GM19463 (cell line): ENCODE measurements around the gene ERGIC1.
"Not testable (repeated sequence)": the region's sequence is repeated elsewhere in the genome, so short reads cannot be mapped to it uniquely, and the experiment has no call there.

ENCODE experiments used
- ATAC-seq: cut with Tn5 transposase; IDR thresholded peaks from one replicate; pipeline ENCODE4 v1.9.1; 2021; ENCODE audit warnings: mild to moderate bottlenecking, moderate library complexity; ENCODE audit not compliant: unreplicated experiment

The ERGIC1 gene

DNA sequence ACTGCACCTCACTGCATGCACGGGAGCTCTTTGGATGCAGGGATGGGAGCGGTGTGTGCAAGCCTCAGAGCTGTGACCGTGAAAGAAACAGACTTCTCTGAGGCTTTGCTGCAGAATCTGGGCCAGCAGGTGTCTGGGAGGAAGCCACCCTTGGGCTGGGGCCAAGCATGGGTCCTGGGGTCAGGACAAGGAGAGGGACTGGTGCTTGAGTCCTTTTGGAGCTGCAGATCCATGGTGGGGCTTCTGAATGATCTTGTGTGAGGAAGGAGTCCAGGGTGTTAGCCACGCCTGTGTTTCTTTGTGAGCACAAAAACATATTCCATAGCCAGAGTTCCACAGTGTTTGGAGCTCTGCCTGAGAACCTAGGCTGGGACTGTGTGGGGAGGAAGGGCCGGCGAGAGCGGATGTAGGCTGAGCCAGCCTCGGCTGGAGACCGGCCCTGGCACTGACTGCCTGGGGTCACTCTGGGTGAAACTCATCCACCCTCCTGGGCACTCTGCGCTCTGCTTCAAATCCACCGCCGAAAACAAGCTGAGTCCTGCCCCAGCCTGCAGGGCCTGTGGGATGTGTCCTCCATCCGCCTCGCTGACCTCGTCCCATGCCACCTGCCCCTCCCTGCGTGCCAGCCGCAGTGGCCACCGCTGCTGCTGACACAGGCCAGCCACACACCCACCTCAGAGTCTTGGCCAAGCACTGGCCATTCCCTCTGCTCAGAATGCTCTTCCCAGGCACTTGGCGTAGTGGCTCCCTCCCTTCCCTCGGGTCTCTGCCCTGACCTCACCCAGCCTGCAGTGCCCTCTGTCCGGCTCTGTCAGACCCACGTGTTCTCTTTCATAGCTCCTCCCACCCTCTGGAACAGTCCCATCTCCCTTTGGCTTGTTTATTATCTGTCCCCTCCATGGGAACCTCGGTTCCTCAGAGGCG lies 26.7 kb downstream of the ERGIC1 start:
- no peak for ATAC-seq

GRCh38 chr5:172861461-172861860 lies 27.4 kb downstream of the ERGIC1 start:
- no peak for ATAC-seq

DNA sequence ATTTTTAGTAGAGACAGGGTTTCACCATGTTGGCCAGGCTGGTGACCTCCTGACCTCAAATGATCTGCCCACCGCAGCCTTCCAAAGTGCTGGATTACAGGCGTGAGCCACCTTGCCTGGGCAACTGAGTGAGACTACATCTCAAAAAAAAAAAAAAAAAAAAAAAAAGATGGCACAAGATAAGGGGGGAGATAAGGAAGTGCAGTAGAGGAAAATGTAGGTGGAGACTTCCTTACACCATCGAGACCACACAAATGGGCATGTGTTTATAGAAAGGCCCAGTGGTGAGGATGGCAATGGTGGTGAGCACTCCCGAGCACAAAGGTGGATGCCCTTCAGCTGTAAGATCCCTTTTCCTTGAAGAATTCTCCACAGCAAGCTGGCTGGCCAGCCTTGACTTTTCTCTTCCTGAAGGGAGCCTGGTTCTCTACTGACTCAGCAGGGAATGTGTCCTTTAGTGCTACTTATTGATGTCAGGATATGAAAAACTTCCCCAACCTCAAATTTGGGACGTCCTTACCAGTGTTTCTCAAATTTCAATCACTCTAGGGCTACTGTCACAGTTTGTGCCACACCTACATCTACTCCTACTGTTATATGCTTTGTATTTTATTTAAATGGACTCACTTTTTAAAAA lies 28.2 kb downstream of the ERGIC1 start:
- no peak for ATAC-seq

DNA sequence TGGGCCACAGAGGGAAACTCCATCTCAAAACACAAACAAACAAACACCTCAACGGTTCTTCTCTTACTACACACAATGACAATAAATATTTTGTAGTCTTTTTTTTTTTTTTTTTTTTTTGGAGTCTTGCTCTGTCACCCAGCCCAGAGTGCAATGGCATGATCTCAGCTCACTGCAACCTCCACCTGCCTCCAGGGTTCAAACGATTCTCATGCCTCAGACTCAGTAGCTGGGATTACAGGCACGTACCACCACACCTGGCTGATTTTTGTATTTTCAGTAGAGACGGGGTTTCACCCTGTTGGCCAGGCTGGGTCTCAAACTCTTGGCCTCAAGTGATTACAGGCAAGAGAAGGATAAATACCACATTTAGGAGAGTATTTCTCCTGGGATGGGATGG lies 30.1 kb downstream of the ERGIC1 start:
- not testable (repeated sequence) for ATAC-seq

DNA sequence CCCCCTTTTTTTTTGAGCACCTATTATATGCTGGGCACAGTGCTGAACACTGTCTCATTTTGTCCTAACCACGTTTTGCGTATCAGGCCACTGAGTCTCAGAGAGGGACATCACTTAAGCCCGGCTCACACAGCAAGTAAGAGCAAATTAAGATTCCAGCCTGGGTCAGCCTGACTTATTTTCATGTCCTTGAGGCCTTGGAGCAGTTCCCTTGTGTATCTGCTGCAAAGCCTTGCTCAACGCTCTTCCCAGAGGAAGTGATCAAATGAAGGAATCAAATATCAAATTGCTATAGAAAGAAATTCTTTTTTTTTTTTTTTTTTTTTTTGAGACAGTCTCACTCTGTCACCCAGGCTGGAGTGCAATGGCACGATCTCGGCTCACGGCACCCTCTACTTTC lies 30.7 kb downstream of the ERGIC1 start:
- ATAC-seq = no peak

- no peak for ATAC-seq
Measured at GRCh38 chr5:172866378-172866777, 32.3 kb downstream of the ERGIC1 start.

DNA sequence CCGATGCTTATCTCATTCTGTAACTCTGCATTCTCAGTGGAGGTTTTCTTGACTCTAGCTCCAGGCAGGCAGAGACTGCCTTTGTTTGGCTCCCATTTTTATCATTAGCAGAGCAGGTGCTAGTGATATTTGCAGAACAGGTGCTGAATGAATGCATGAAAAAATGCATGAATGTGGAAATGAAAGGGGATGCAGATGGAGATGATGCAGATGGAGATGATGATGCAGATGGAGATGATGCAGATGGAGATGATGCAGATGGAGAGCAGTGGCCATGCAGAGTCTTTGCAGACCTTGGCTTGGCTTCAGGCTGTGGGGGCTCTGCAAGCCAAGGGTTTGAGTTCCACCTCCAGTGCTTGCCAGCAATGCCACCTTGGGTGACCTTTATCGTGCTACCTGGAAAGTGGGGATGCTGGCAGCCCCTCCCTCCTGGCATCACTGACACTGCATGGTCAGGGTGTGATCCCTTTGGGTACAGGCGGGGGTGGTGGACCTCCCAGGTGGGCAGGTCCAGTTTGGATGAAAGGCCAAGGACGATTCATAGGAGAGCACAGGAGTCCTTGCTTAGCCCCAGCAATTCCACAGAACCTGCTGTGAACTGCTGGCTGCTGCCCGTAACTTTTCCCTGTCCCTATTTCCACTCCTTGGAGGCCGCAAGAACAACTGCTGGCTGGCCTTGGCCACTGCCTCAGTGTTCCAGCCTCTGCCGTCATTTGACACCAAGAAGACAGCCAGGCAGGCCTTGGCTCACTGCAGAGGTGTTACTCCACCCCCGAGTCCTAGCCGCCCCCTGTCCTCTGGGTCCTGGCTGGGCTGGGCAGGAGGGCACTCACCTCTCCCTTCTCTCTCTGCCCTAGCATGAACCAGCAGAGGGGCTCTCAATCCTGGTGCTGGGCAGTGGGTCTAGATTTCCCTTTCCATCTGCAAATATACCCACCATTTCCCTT lies 33.0 kb downstream of the ERGIC1 start:
- no peak for ATAC-seq

- ATAC-seq = no peak
Measured at GRCh38 chr5:172867761-172868435, 33.8 kb downstream of the ERGIC1 start.

DNA sequence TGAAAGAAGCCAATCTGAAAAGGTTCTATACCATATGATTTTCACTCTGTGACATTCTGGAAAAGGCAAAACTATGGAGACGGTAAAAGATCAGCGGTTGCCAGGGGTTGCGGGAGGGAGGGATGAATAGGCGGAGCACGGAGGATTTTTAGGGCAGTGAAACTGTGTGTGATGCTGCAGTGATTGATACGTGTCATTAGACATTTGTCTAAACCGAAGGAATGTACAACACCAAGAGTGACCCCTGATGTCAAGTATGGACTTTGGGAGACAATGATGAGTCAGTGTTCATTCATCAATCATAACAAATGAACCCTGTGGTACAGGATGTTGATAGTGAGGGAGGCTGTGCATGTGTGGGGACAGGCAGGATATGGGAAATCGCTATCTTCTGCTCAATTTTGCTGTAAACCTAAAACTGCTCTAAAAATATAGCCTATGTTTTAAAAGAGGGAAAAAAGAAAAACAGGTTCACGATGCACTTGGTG lies 34.4 kb downstream of the ERGIC1 start:
- no peak for ATAC-seq

DNA sequence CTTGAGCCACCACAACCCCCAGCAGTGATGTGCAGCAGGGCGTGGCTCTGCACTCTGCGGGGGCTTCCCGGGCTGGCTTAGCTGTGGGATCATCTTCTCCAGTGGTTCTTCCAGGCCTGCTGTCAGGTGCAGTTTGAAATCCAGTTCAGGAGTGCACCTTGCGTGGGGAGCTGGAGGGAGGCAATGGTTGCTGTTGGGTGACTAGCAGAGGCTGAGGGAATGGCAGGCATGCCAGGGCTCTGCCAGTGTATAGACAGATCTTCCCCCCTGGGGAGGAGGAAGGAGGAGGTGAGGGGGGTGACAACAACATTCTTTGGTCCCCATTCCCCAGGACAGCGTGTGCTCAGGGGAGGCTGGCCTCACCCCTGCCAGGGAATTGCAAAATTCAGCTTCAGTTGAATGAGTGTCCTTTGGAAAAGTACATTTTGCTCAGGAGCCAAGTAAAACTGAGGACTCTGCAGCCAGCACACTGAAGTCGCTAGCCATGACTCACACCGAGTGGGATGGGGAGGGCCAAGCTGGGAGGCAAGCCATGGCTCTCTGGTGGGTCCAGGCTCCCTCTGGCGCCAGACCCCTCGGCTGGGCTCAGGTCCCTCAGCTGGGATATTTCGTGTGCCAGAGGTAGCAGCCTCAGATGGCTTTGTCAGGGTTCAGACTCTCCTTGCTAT lies 35.0 kb downstream of the ERGIC1 start:
- no peak for ATAC-seq

- no peak for ATAC-seq
Measured at GRCh38 chr5:172869691-172870090, 35.6 kb downstream of the ERGIC1 start.

GRCh38 chr5:172870291-172870714 lies 36.3 kb downstream of the ERGIC1 start:
- ATAC-seq = no peak

DNA sequence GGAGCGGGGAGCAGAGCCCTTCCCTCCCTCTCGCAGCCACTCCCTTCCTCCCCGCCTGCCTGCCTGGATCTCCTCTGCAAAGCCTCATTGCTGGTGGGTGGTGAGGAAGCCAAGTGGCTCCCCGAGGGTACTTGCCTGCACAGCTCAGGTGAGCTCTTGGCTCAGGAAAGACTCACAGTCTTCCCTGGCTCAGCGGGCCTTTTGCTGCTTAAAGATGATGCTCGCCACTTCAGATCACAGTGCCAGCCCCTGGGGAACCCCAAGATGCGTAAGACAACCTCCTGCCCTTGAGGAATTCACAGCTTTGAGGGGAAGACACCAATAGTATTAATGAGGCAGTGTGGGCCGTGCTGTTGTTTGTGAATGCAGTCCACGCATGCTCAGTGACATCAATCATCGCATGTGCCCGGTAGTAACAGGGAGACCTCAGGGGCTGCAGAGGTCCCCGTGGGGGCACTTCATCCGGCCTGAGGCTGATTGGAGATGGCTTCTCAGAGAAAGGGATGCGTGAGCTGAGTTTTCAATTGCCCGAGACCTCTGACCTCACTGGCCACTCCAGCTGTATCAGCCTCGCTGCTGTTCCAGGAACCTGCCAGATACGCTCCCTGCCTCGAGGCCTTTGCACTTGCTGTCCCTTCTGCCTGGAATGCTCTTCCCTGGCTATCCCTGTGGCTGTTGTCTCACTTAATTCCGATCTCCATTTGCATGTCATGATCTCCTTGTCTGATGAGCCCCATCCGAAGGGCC lies 36.8 kb downstream of the ERGIC1 start:
- ATAC-seq = no peak

DNA sequence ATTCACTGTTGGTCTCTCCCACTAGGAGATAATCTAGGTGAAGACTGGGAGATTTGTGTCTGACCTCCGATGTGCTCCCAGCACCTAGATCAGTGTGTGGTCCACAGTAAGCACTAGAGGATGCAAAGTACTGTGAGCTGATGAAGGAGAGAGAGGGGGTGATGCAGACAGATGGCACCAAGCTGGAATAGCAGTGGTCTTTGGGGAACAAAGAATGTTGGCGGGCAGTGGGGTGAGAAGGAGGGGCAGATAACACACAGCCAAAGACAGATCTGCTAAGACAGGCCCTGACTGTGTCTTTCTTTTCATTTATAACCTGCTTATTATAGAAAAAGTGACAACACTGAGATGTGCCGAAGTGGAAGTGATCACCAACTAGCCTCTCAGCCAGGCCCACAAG lies 37.5 kb downstream of the ERGIC1 start:
- no peak for ATAC-seq

- no peak for ATAC-seq
Measured at GRCh38 chr5:172871982-172872381, 37.9 kb downstream of the ERGIC1 start.

GRCh38 chr5:172872997-172873491 lies 39.0 kb downstream of the ERGIC1 start:
- no peak for ATAC-seq

GRCh38 chr5:172873513-172873912 lies 39.5 kb downstream of the ERGIC1 start:
- ATAC-seq = no peak

DNA sequence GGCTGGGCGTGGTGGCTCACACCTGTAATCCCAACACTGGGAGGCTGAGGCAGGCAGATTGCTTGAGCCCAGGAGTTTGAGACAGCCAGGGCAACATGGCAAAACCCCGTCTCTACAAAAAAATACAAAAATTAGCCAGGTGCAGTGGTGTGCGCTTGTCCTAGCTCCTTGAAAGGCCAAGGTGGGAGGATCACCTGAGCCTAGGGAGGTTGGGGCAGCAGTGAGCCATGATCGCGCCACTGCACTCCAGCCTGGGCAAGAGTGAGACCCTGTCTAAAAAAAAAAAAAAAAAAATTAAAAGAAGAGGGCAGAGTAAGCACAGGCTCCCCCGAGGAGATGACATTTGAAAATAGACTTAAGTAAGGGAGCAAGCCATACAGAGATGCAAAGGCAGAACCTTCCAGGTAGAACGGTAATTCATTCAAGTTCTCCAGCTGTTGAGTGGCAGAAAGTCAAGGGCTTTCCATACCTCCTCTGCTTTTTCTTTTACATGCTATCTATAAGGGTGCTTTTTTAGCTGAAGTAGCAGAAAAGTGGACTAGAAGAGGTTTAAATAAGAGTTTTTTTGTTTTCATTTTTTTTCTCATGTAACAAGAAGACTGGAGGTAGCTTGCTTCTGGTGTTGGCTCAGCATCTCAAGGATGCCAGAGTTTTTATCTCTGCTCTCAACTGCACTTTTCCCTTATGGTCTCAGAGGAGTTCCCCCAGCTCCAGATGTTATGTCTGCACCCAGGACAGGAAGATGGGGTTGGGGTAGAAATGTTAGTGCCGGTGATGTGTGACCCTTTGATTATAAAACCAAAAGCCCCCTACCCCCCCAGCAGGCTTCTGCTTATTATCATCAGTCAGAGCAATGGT lies 40.8 kb downstream of the ERGIC1 start:
- ATAC-seq = no peak
